ELF-1 (cell line): ENCODE data around the gene MUC5AC.
"Not testable (repeated sequence)": the region's sequence is repeated elsewhere in the genome, so short reads cannot be mapped to it uniquely, and the experiment has no call there.

Experiments
- DNase-seq: peaks from one replicate; pipeline ENCODE4 v3.0.0-alpha.2; 2016; ENCODE audit warnings: low read depth, low spot score

Gene MUC5AC

DNA sequence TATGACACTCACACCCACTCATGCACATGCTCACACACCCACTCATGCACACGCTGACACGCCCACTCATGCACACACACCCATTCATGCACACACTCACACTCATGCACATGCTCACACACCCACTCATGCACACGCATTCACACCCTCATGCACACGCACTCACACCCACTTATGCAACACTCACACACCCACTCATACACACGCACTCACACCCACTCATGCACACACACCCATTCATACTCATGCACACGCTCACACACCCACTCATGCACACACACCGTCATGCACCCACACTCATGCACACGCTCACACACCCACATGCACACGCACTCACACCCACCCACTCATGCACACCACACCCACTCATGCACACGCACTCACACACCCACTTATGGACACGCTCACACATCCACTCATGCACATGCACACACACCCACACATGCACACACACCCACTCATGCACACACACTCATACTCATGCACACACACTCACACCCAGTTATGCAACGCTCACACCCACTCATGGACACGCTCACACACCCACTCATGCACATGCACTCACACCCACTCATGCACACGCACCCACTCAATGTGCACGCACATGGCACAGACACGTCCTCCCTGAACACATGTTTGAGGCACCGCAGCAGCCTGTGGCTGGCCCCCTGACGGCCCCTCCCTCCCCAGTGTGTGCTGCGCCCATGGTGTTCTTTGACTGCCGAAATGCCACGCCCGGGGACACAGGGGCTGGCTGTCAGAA is 17.9 kb downstream of the MUC5AC start:
- DNase-seq = no peak

DNA sequence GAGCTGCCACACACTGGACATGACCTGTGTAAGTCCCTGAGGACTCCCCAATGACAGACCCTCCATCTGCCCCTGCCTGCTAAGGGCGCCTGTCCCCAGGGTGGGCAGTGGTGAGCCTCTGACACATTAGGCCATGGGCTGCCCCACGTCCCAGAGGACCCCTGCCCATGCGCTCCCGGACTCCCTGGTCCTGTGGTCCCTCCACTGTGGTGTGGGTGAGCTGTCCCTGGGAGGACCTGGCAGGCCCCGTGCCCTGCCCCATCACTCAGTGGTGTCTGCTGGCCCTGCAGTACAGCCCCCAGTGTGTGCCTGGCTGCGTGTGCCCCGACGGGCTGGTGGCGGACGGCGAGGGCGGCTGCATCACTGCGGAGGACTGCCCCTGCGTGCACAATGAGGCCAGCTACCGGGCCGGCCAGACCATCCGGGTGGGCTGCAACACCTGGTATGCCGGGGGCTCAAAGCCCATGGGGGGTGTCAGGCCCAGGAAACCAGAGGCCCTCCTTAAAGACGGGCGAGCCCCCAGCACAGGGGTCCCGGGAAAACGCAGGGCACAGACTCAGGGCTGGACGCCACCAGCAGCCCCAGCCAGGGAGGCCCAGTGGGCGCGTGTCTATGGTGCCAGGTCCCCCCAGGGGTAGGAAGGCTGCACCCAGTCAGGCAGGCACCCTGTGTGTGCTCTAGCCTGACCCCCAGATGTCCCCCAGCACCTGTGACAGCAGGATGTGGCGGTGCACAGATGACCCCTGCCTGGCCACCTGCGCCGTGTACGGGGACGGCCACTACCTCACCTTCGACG is 18.7 kb downstream of the MUC5AC start:
- no peak for DNase-seq

DNA sequence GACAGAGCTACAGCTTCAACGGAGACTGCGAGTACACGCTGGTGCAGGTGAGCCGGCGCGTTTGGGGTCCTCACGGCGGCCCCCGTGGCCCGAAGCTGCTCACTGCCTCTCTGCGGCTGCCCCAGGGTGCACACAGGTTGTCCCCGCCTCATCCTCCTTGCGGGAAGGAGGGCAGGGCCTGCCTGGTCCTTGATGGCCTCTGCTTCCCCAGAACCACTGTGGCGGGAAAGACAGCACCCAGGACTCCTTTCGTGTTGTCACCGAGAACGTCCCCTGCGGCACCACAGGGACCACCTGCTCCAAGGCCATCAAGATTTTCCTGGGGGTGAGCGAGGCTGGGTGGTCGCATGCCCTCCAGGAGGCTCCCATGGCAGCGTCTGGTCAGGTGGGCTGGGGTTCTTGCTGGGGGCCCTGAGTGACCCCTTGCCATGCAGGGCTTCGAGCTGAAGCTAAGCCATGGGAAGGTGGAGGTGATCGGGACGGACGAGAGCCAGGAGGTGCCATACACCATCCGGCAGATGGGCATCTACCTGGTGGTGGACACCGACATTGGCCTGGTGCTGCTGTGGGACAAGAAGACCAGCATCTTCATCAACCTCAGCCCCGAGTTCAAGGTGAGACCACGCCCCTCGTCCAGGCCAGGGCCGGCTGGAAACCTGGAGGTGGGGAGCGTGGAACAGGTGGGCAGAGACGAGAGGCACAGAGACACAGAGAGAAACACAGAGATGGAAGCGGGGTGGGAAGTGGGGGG is 19.4 kb downstream of the MUC5AC start:
- DNase-seq = no peak

DNA sequence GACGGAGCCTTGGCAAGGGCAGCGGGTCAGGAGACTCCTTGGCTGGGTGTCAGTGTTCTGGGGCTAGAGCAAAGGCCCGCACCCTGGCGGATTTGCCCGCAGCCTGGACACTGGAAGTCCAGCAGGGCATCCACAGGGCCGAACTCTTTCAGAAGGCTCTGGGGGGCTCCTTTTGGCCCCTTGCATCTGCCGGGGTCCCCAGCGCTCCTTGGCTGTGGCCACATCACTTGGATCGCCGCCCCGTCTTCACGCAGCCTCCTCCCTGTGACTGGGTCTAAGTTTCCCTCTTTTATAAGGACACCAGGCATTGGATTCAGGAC is 20.0 kb downstream of the MUC5AC start:
- DNase-seq = no peak

DNA sequence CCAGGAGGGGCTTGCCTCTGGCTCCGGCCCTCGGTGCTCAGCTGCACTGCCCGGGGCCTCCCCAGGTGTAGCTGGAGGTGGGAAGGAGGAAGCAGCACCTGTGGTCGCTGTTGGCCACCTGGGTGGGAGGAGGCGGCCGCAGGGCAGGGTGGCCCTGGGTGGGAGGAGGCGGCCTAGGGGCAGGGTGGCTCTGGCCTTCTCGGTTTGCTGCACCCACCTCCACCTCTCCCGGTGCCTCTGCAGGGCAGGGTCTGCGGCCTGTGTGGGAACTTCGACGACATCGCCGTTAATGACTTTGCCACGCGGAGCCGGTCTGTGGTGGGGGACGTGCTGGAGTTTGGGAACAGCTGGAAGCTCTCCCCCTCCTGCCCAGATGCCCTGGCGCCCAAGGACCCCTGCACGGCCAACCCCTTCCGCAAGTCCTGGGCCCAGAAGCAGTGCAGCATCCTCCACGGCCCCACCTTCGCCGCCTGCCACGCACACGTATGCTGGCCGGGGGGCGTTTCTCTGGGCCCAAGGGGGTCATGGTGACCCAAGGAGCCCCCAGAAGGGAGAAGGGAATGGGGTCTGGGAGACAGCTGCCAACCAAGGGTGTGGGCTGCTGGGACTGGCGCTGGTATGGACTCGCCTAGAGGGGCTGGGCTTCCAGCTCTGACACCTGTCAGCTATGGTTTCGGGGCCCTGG is 20.6 kb downstream of the MUC5AC start:
- DNase-seq = no peak

DNA sequence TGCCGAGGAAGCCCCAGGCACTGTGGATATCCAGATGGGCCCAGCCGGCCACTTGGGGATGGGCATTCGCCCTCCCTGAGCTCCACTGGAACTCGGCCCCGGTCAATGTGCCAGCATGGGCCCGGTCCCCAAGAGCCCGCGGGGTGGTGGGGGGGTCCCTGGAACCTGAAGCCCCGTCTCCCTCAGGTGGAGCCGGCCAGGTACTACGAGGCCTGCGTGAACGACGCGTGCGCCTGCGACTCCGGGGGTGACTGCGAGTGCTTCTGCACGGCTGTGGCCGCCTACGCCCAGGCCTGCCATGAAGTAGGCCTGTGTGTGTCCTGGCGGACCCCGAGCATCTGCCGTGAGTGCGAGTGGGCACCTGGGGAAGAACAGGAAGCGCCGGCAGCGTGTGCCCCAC is 21.2 kb downstream of the MUC5AC start:
- DNase-seq = no peak

DNA sequence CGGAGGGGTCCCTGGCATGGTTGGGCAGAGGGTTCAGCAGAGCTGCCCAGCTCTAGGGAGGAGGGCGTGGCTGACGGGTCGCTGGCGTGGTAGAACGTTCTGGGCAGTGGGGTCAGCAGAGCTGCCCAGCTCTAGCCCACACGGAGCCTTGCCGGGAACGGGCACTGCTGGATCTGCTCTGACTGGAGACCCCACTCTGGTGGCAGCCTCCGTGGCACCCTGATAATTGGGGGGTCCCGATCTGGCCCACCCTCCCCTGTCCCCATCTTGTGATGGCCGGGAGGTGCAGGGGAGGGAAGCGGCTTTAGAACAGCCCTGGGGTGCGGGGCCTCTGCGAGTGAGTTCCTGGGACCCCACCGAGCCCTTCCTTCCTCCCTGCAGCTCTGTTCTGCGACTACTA is 21.9 kb downstream of the MUC5AC start:
- no peak for DNase-seq

DNA sequence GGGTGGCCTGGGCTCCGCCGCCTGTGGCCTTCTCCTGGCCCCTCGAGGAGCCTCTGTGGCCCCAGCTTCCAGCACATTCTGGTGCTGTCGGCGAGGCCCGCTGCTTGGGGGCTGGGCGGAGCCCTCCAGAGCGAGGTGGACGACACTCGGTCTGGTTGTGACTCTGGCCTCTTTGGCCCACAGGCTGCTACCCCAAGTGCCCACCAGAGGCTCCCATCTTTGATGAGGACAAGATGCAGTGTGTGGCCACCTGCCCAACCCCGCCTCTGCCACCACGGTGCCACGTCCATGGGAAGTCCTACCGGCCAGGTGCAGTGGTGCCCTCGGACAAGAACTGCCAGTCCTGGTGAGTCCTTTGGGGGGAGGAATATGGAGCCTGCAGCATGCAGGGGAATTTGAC is 22.4 kb downstream of the MUC5AC start:
- no peak for DNase-seq

DNA sequence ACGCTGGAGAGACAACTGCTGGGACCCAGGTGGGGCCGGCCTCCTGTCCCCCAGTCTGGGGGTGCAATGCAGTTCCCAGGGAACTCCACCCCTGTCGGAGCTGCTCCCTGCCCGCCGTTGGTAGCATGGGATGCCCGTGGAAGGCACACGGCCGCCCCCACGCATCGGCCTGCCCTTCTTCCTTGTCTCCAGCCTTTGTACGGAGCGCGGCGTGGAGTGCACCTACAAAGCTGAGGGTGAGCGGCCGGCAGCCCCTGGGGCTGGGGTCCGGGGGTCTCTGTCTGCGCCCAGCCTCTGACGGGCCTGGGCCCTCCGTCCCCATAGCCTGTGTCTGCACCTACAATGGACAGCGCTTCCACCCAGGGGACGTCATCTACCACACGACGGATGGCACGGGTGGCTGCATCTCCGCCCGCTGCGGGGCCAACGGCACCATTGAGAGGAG is 23.2 kb downstream of the MUC5AC start:
- DNase-seq = no peak

DNA sequence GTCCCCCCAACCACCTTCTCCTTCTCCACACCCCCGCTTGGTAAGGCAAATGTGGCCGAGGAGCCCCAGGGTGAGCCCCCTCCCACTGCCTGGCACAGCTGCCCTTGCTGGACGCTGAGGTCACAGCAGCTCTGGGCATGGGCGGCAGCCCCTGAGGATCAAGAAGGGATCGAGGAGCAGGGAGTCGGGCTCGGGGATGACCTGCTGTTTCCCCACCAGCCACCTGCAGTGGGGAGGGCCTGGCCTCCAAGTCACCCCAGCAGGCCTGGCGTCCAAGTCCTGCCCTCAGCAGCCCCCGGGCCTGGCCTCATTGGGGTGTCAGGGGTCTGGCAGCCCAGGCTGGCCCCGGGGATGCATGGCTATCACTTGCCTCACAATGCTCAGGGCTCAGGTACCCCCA is 23.7 kb downstream of the MUC5AC start:
- no peak for DNase-seq

DNA sequence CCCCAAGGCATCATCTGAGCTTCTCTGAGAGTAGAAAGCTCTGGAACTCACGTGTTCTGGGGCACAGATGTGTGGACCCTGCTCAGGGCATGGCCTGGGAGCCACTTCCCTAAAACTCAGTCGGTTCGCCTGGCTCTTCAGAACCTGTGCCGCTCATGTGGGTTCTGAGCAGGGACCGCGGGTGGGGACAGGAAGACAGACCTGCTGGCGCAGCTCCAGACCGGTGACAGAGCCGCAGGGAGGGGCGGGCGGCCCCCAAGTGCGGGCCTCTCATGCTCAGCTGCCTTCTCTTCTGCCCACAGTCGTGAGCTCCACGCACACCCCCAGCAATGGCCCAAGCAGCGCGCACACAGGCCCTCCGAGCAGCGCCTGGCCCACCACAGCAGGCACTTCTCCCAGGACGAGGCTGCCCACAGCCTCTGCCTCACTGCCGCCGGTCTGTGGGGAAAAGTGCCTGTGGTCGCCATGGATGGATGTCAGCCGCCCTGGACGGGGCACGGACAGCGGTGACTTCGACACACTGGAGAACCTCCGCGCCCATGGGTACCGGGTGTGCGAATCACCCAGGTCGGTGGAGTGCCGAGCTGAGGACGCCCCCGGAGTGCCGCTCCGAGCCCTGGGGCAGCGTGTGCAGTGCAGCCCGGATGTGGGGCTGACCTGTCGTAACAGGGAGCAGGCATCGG is 24.2 kb downstream of the MUC5AC start:
- DNase-seq = no peak

DNA sequence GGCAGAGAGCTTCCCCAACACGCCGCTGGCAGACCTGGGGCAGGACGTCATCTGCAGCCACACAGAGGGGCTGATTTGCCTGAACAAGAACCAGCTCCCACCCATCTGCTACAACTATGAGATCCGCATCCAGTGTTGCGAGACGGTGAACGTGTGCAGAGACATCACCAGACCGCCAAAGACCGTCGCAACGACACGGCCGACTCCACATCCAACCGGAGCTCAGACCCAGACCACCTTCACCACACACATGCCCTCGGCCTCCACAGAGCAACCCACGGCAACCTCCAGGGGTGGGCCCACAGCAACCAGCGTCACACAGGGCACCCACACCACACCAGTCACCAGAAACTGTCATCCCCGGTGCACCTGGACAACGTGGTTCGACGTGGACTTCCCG is 26.4 kb downstream of the MUC5AC start:
- DNase-seq = not testable (repeated sequence)

DNA sequence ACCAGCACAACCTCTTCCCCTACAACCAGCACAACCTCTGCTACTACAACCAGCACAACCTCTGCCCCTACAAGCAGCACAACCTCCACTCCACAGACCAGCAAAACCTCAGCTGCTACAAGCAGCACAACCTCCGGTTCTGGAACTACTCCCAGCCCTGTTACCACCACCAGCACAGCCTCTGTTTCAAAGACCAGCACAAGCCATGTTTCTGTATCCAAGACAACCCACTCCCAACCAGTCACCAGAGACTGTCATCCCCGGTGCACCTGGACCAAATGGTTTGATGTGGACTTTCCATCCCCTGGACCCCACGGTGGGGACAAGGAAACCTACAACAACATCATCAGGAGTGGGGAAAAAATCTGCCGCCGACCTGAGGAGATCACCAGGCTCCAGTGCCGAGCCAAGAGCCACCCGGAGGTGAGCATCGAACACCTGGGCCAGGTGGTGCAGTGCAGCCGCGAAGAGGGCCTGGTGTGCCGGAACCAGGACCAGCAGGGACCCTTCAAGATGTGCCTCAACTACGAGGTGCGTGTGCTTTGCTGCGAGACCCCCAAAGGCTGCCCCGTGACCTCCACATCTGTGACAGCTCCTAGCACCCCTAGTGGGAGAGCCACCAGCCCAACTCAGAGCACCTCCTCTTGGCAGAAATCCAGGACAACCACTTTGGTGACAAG is 30.8 kb downstream of the MUC5AC start:
- not testable (repeated sequence) for DNase-seq

DNA sequence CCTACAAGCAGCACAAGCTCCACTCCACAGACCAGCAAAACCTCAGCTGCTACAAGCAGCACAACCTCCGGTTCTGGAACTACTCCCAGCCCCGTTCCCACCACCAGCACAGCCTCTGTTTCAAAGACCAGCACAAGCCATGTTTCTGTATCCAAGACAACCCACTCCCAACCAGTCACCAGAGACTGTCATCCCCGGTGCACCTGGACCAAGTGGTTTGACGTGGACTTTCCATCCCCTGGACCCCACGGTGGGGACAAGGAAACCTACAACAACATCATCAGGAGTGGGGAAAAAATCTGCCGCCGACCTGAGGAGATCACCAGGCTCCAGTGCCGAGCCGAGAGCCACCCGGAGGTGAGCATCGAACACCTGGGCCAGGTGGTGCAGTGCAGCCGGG is 32.1 kb downstream of the MUC5AC start:
- not testable (repeated sequence) for DNase-seq

DNA sequence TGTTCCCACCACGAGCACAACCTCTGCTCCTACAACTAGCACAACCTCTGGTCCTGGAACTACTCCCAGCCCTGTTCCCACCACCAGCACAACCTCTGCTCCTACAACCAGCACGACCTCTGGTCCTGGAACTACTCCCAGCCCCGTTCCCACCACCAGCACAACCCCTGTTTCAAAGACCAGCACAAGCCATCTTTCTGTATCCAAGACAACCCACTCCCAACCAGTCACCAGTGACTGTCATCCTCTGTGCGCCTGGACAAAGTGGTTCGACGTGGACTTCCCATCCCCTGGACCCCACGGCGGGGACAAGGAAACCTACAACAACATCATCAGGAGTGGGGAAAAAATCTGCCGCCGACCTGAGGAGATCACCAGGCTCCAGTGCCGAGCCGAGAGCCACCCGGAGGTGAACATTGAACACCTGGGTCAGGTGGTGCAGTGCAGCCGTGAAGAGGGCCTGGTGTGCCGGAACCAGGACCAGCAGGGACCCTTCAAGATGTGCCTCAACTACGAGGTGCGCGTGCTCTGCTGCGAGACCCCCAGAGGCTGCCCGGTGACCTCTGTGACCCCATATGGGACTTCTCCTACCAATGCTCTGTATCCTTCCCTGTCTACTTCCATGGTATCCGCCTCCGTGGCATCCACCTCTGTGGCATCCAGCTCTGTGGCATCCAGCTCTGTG is 34.2 kb downstream of the MUC5AC start:
- not testable (repeated sequence) for DNase-seq

DNA sequence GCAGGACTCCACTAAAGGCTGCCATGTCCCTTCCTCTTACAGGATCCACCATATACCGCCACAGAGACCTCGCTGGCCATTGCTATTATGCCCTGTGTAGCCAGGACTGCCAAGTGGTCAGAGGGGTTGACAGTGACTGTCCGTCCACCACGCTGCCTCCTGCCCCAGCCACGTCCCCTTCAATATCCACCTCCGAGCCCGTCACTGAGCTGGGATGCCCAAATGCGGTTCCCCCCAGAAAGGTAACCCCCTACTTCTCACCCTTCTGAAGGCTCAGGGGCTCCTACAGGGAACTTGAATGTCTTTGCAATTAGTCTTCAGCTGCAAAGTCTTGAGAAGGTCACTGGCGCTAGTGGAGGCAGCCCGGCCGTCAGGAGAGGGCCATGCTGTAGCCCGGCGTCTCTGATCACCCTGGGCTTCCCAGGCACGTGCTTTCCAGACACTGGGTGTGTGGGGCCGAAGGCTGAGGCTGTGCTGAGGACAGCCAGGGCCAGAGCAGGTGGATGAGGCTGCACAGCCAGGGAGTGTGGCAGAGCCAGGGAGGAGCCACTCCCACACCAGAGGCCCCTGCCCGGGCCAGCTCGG is 35.1 kb downstream of the MUC5AC start:
- no peak for DNase-seq

DNA sequence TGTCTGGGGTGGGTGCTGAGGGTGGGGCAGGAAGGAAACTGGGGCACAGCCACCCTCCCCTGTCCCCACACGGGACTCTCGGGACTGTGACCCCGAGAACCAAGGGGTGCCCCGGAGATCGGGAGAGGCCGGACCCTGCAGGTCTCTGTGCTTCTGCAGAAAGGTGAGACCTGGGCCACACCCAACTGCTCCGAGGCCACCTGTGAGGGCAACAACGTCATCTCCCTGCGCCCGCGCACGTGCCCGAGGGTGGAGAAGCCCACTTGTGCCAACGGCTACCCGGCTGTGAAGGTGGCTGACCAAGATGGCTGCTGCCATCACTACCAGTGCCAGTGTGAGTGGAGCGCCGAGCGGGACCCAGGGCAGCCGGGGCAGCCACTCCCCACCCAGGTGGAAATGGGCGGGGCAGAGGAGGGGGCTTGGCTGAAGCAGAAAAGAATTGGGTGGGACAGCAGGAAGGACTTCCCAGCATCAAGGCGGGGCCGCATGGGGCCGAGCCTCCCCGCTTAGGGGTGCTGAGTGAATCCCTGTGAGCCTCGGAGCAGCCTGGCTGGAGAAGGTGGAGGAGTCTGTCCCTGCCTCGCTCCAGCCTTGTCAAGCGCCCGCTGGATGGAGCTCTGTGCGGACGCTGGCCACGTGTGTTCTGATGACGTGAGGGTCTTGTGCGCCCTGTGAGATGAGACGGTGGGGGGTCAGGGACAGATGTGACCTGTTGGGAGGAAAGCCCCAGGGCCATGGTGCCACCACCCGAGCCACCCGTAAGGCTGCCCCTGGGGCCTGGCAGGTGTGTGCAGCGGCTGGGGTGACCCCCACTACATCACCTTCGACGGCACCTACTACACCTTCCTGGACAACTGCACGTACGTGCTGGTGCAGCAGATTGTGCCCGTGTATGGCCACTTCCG is 35.8 kb downstream of the MUC5AC start:
- DNase-seq = no peak

DNA sequence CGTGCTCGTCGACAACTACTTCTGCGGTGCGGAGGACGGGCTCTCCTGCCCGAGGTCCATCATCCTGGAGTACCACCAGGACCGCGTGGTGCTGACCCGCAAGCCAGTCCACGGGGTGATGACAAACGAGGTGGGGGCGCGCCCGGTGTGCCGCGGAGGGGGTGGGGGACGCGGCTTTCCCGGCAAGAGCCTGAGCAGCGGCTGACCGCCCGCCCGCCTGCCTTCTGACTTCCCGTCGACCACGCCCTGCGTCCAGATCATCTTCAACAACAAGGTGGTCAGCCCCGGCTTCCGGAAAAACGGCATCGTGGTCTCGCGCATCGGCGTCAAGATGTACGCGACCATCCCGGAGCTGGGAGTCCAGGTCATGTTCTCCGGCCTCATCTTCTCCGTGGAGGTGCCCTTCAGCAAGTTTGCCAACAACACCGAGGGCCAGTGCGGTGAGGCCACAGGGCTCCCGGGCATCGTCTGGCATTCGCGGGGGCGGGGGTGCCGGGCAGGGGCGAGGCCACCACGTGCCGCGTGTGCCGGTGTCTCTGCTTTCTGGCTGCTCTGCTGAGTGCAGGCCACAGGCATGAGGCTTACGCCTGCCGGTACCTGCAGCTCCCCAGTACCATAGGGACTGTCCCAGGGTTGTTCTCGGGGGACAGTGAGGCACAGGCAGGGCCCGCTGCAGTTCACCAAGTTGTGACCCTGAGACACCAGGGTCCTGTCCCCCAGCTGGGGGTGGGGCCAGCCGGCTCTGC is 36.7 kb downstream of the MUC5AC start:
- no peak for DNase-seq
